K562 (cell line): Measurements from ENCODE around the gene CSRNP2. TPM values are rescaled to one million over a fixed set of nuclear protein-coding genes. Genes with fewer than 3 reads are reported as not detected.
A peak's percentile ranks its signal among the peaks of the same experiment; 100 is the strongest.

Source experiments
- CTCF ChIP-seq, 3 experiments: IDR thresholded peaks in 2 of 3; conservative IDR thresholded peaks in 1 of 3; 2 replicates each; pipeline ENCODE4 v1.5.1; 2011 to 2012; ENCODE audit warnings: low read length in 3 of 3, mild to moderate bottlenecking in 3 of 3, control low read depth in 2 of 3, improper control_type of control experiment in 1 of 3, inconsistent platforms in 1 of 3, low read depth in 1 of 3, mixed read lengths in 1 of 3, moderate library complexity in 1 of 3; ENCODE audit not compliant: insufficient read depth in 2 of 3
- MBD2 ChIP-seq: sonication (generic); IDR thresholded peaks from 2 replicates; pipeline ENCODE4 v1.6.1; 2016; ENCODE audit warnings: low read depth, borderline replicate concordance
- RBM34 ChIP-seq: fragments of 200-400 bp; formaldehyde crosslinking; IDR thresholded peaks from 2 replicates; pipeline ENCODE4 v1.6.1; 2018; ENCODE audit warnings: low read length, borderline replicate concordance; ENCODE audit not compliant: insufficient read depth
- USF2 ChIP-seq: sonication (generic); formaldehyde crosslinking; IDR thresholded peaks from 2 replicates; pipeline ENCODE4 v1.5.0; 2020; ENCODE audit warnings: missing genetic modification reagents
- polyA plus RNA-seq, 8 experiments: library from polyadenylated mRNA; depleted of rRNA in 4 of 8; stranded (reverse) in 5 of 8; unstranded in 3 of 8; fragments of >200 nt; fragmentation: Nextera tagmentation in 2 of 8; fragmentation: Illumina TruSeq in 1 of 8; extraction: Ambion mirVana in 2 of 8; extraction: Trizol in 1 of 8; gene quantifications; 2 replicates each; pipeline versions ENCODE4 v1.2.1 to v1.2.3, GENCODE V29; 2011 to 2014; ENCODE audit warnings: inconsistent platforms in 1 of 8, missing spikeins in 1 of 8
- total RNA-seq, 7 experiments: library from RNA; depleted of rRNA in 6 of 7; stranded (reverse); fragments of >200 nt in 6 of 7; fragmentation: Illumina TruSeq in 2 of 7; extraction: Trizol in 2 of 7; gene quantifications; 2 replicates each; pipeline versions ENCODE4 v1.2.1 to v1.2.3, GENCODE V29; 2011 to 2021; ENCODE audit warnings: low replicate concordance in 1 of 7
- TF ChIP-seq, protein P1 (sequence below): fragments of 250-450 bp; sonication (Bioruptor Pico); IDR thresholded peaks from 2 replicates; pipeline ENCODE4 v1.4.0; 2020
- TF ChIP-seq, protein P2 (sequence below): fragments of 200-600 bp; sonication (generic); IDR thresholded peaks from one replicate; pipeline ENCODE4 v1.6.1; 2012; ENCODE audit warnings: mild to moderate bottlenecking, low read depth, low read length, inconsistent platforms

The CSRNP2 gene
- total and polyA plus RNA-seq, 9 of the 15 experiments (the other 6 are each of a cell fraction or from before 2014, with no cell fraction given): 1.6 to 13.9 (median 5.9) TPM

- TF ChIP-seq CTCF (IDR thresholded peaks at IDR 0.05 in 2 of 3, conservative IDR thresholded peaks at IDR 0.05 in 1 of 3; ENCODE audit: insufficient read depth in 2 of 3, low read depth in 1 of 3, low read length in 3 of 3): no peak
- TF ChIP-seq, protein P1, sequence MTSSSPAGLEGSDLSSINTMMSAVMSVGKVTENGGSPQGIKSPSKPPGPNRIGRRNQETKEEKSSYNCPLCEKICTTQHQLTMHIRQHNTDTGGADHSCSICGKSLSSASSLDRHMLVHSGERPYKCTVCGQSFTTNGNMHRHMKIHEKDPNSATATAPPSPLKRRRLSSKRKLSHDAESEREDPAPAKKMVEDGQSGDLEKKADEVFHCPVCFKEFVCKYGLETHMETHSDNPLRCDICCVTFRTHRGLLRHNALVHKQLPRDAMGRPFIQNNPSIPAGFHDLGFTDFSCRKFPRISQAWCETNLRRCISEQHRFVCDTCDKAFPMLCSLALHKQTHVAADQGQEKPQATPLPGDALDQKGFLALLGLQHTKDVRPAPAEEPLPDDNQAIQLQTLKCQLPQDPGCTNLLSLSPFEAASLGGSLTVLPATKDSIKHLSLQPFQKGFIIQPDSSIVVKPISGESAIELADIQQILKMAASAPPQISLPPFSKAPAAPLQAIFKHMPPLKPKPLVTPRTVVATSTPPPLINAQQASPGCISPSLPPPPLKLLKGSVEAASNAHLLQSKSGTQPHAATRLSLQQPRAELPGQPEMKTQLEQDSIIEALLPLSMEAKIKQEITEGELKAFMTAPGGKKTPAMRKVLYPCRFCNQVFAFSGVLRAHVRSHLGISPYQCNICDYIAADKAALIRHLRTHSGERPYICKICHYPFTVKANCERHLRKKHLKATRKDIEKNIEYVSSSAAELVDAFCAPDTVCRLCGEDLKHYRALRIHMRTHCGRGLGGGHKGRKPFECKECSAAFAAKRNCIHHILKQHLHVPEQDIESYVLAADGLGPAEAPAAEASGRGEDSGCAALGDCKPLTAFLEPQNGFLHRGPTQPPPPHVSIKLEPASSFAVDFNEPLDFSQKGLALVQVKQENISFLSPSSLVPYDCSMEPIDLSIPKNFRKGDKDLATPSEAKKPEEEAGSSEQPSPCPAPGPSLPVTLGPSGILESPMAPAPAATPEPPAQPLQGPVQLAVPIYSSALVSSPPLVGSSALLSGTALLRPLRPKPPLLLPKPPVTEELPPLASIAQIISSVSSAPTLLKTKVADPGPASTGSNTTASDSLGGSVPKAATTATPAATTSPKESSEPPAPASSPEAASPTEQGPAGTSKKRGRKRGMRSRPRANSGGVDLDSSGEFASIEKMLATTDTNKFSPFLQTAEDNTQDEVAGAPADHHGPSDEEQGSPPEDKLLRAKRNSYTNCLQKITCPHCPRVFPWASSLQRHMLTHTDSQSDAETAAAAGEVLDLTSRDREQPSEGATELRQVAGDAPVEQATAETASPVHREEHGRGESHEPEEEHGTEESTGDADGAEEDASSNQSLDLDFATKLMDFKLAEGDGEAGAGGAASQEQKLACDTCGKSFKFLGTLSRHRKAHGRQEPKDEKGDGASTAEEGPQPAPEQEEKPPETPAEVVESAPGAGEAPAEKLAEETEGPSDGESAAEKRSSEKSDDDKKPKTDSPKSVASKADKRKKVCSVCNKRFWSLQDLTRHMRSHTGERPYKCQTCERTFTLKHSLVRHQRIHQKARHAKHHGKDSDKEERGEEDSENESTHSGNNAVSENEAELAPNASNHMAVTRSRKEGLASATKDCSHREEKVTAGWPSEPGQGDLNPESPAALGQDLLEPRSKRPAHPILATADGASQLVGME (CRISPR knock-in tag): 0 out of 2 replicates have a peak, but pooled peaks have one; percentile 24
- TF ChIP-seq, protein P2, sequence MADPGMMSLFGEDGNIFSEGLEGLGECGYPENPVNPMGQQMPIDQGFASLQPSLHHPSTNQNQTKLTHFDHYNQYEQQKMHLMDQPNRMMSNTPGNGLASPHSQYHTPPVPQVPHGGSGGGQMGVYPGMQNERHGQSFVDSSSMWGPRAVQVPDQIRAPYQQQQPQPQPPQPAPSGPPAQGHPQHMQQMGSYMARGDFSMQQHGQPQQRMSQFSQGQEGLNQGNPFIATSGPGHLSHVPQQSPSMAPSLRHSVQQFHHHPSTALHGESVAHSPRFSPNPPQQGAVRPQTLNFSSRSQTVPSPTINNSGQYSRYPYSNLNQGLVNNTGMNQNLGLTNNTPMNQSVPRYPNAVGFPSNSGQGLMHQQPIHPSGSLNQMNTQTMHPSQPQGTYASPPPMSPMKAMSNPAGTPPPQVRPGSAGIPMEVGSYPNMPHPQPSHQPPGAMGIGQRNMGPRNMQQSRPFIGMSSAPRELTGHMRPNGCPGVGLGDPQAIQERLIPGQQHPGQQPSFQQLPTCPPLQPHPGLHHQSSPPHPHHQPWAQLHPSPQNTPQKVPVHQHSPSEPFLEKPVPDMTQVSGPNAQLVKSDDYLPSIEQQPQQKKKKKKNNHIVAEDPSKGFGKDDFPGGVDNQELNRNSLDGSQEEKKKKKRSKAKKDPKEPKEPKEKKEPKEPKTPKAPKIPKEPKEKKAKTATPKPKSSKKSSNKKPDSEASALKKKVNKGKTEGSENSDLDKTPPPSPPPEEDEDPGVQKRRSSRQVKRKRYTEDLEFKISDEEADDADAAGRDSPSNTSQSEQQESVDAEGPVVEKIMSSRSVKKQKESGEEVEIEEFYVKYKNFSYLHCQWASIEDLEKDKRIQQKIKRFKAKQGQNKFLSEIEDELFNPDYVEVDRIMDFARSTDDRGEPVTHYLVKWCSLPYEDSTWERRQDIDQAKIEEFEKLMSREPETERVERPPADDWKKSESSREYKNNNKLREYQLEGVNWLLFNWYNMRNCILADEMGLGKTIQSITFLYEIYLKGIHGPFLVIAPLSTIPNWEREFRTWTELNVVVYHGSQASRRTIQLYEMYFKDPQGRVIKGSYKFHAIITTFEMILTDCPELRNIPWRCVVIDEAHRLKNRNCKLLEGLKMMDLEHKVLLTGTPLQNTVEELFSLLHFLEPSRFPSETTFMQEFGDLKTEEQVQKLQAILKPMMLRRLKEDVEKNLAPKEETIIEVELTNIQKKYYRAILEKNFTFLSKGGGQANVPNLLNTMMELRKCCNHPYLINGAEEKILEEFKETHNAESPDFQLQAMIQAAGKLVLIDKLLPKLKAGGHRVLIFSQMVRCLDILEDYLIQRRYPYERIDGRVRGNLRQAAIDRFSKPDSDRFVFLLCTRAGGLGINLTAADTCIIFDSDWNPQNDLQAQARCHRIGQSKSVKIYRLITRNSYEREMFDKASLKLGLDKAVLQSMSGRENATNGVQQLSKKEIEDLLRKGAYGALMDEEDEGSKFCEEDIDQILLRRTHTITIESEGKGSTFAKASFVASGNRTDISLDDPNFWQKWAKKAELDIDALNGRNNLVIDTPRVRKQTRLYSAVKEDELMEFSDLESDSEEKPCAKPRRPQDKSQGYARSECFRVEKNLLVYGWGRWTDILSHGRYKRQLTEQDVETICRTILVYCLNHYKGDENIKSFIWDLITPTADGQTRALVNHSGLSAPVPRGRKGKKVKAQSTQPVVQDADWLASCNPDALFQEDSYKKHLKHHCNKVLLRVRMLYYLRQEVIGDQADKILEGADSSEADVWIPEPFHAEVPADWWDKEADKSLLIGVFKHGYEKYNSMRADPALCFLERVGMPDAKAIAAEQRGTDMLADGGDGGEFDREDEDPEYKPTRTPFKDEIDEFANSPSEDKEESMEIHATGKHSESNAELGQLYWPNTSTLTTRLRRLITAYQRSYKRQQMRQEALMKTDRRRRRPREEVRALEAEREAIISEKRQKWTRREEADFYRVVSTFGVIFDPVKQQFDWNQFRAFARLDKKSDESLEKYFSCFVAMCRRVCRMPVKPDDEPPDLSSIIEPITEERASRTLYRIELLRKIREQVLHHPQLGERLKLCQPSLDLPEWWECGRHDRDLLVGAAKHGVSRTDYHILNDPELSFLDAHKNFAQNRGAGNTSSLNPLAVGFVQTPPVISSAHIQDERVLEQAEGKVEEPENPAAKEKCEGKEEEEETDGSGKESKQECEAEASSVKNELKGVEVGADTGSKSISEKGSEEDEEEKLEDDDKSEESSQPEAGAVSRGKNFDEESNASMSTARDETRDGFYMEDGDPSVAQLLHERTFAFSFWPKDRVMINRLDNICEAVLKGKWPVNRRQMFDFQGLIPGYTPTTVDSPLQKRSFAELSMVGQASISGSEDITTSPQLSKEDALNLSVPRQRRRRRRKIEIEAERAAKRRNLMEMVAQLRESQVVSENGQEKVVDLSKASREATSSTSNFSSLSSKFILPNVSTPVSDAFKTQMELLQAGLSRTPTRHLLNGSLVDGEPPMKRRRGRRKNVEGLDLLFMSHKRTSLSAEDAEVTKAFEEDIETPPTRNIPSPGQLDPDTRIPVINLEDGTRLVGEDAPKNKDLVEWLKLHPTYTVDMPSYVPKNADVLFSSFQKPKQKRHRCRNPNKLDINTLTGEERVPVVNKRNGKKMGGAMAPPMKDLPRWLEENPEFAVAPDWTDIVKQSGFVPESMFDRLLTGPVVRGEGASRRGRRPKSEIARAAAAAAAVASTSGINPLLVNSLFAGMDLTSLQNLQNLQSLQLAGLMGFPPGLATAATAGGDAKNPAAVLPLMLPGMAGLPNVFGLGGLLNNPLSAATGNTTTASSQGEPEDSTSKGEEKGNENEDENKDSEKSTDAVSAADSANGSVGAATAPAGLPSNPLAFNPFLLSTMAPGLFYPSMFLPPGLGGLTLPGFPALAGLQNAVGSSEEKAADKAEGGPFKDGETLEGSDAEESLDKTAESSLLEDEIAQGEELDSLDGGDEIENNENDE: no peak
- no peak for TF ChIP-seq USF2 (CRISPR knock-in tag)
- peak; percentile 55 for TF ChIP-seq MBD2
- no peak for TF ChIP-seq RBM34
These were observed 61.7 kb downstream of the CSRNP2 start (continued) for GRCh38 chr12:51021694-51022093.
